Stimulated activated CD8-positive, alpha-beta memory T cell treated with anti-CD3 and anti-CD28 coated beads, Interleukin-15, amount 100 ng/mL, for 24 hours (primary cell): ENCODE data around the gene L3HYPDH.
"Not testable (repeated sequence)": the region's sequence is repeated elsewhere in the genome, so short reads cannot be mapped to it uniquely, and the experiment has no call there.

Experiments
- DNase-seq: peaks from one replicate; pipeline ENCODE4 v3.0.0-alpha.2; 2020; ENCODE audit warnings: low read depth

The L3HYPDH gene

DNA sequence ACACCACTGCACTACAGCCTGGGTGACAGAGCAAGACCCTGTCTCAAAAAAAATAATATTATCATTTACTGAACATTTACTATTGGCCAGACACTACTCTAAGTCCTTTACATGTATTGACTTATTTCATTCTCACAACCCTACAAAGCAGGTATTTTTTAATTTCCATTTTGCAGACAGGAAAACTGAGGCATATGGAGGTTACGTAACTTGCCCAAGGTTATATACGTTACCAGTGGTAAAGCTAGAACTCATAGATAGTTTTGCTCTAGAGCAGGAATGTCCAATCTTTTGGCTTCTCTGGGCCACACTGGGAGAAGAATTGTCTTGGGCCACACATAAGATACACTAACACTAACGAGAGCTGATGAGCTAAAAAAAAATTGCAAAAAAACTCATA is 5.7 kb downstream of the L3HYPDH start:
- no peak for DNase-seq

DNA sequence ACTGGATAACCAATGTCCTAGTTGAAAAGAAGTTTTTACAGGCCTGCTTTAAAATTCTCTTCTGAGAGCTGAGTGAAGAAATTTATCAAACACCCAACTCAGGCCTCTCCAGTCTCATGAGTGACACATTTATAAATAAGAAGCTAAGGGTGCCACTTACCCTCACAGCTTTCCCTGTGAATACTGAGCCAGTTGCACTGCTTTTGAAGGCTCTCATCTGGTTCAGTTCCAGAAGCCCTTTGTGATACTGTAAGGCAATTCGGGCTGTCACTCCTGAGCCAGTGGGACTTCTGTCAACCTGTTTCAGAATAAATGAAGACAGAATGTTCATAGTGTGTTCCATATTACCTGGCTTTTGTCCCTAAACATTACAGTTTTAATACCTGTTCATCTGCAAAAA is 8.5 kb downstream of the L3HYPDH start:
- no peak for DNase-seq

DNA sequence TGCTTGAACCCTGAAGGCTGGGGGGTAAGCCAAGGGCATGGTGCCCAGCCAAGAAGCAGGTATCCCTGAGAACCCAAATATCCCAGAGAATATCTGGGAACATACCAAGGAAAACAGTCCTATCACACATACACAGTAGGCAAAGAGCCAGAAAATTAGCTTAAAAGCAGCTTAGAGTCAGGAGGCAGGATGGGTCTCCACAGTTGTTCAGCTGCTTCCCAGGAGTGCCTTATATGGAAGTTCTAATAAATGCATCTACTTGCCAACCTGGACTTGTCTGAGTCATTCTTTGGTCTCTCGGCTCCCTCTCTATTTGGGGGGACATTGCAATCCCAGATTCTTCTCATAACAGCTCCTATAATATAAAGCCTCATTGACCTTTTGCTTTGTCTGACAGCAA is 10.0 kb downstream of the L3HYPDH start:
- DNase-seq: no peak

- DNase-seq: no peak
Observed at GRCh38 chr14:59465316-59466135, 18.7 kb downstream of the L3HYPDH start, which contains the start of gene GPR135. TSS of gene GPR135 (minus strand) at chr14:59465380. CDS start at chr14:59465226, 154 bp downstream.

GRCh38 chr14:59464486-59465315 is 19.5 kb downstream of the L3HYPDH start:
- DNase-seq: peak; percentile 20

DNA sequence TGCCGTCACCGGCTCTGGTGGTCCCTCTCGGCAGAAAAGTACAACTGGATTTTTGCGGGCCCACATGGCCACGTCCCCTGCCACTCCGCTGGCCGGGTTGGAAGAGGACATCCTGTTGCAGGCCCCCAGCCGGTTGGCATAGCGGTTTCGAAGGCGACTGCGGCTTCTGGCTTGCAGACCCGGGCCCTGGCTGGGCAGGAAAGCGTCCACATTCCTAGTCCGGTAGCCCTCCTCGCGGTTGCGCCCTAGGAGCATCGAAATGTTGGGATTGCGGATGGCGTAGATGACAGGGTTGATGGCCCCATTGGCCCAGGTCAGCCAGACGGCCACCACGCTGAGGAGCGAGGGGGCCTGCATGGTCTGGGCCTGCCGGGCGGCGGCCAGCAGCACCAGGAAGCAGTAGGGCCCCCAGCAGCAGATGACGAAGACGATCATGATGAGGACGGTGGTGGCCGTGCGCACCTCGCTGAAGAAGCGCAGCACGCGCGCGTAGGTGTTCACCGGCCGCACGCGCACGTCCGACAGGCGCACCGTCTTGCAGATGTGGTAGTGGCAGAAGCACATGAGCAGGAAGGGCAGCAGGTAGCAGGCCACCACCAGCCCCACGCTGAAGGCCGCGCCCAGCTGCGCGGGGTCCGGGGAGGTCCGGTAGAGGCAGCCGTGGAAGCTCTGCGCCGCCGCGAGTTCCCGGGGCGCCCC is 20.3 kb downstream of the L3HYPDH start:
- peak; percentile 20 for DNase-seq

- no peak for DNase-seq
Observed at GRCh38 chr14:59461891-59462290, 22.3 kb downstream of the L3HYPDH start.

GRCh38 chr14:59460378-59460777 is 23.8 kb downstream of the L3HYPDH start:
- no peak for DNase-seq

DNA sequence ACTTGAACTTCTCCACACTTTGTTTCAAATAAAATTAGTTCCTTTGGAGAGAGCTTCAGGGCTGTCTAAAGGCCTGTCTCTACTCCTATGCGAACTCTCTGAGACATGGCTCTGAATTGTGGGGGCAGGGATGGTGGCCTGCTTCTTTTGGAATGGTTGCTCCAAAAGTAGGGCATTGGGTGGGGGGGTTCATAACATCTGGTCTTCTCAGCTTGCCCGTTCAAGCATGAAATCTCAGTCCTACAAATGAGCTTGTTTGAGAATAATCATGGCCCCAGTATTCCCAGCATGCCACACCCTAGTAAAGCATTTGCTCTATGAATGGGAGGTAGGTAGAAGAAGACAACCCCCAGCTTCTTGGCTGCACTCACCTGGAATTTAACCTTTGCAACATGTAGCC is 25.7 kb downstream of the L3HYPDH start:
- DNase-seq: no peak

- no peak for DNase-seq
Observed at GRCh38 chr14:59455411-59455810, 28.8 kb downstream of the L3HYPDH start.

DNA sequence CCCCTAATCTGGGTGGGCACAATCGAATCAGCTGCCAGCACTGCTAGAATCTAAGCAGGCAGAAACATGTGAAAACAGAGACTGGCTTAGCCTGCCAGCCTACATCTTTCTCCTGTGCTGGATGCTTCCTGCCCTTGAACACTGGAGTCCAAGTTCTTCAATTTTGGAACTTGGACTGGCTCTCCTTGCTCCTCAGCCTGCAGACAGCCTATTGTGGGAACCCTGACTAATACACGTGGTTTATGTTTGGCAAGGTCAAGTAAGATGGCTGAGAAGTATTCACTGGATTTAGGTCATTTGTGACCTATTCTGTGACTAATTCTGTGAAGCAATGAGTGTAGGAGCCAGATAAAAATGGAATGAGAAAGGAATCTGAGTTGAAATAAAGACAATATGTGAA is 30.1 kb downstream of the L3HYPDH start:
- no peak for DNase-seq

- no peak for DNase-seq
Observed at GRCh38 chr14:59451849-59452248, 32.4 kb downstream of the L3HYPDH start.

DNA sequence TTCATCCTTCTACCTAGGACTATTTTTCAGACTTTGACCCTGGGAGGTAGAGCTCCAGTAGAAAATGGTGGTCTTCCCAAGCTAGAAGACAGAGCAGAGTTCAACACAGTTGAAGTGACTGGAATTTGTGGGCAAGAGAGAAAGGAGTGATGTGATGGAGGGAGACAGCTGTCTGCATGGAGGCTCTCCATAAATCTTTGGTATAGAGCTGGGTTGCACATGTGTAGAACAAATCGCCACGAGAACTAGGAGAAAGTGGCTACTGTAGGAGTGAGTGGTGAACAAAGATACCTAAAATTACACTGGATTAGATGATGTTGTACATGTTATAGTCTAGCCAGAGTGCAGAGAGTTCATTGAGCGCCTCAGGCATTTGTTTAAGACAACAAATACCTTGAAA is 33.5 kb downstream of the L3HYPDH start:
- DNase-seq: no peak

GRCh38 chr14:59448673-59449072 is 35.5 kb downstream of the L3HYPDH start:
- not testable (repeated sequence) for DNase-seq

DNA sequence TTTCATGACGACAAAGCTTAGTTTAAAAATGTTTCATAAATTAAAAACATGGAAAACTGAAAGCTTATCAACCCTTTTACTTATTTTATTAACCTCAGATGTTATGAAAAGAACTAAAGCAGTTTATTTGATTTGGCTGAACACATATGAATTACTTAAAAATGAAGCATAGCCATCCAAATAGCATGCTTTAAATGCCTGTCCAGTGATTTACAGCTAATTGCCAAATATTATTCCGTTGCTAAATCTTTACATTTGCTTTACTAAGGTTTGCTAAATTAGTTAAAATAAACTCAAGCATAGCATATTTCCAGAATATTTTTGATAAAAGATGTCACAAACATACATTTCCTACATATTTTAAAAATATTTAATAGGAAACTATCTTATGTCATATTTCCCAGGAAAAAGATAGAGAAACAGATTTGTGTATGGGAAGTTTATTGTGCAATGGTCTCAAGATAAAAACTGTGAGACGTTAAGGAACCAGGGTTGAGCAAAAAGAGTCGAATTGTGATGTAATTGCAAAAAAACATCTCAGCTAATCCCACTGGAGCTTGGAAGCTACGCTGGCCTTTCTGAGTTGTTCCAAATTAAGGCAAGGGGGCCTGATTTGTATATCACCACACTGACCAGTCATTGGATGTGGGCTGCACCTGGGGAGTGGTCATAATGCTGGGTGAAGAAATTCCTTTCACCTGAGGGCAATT is 44.8 kb downstream of the L3HYPDH start:
- DNase-seq: no peak

DNA sequence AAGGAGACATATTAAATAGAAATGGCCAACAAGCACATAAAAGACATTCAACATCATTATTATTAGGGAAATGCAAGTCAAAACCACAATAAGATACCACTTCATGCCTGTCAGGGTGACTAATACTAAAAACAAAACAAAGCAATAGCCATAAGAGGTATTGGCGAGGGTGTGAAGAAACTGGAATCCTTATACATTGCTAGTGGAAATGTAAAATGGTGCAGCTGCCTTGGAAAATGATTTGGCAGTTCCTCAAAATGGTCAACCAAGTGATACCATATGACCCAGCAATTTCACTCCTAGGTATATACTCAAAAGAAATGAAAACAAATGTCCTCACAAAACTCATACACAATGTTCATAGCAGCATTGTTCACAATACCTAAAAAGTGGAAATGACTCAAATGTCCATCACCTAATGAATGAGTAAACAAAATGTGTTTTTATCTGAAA is 46.0 kb downstream of the L3HYPDH start:
- no peak for DNase-seq

DNA sequence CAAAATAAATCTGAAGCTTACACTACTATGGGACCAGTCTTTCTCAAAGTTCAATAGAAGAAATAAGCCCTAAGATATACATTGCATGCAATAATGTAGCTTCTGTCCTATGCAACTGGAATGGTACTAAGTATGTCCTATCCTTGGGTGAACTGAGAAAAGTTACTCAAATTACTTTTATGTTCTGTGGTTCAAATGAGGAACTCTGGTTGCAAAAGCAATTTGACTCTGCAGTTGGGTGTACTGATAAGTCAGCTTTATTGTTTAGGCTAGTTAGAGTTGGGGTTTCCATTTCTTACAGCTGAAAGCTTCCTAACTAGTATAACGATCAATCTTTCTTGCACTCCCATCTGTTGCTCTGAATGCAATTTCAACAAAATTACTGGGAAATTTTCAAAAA is 48.2 kb downstream of the L3HYPDH start:
- no peak for DNase-seq

- DNase-seq: no peak
Observed at GRCh38 chr14:59435101-59435500, 49.1 kb downstream of the L3HYPDH start.

GRCh38 chr14:59429790-59430189 is 54.4 kb downstream of the L3HYPDH start:
- no peak for DNase-seq

- DNase-seq: no peak
Observed at GRCh38 chr14:59428581-59429012, 55.6 kb downstream of the L3HYPDH start.

DNA sequence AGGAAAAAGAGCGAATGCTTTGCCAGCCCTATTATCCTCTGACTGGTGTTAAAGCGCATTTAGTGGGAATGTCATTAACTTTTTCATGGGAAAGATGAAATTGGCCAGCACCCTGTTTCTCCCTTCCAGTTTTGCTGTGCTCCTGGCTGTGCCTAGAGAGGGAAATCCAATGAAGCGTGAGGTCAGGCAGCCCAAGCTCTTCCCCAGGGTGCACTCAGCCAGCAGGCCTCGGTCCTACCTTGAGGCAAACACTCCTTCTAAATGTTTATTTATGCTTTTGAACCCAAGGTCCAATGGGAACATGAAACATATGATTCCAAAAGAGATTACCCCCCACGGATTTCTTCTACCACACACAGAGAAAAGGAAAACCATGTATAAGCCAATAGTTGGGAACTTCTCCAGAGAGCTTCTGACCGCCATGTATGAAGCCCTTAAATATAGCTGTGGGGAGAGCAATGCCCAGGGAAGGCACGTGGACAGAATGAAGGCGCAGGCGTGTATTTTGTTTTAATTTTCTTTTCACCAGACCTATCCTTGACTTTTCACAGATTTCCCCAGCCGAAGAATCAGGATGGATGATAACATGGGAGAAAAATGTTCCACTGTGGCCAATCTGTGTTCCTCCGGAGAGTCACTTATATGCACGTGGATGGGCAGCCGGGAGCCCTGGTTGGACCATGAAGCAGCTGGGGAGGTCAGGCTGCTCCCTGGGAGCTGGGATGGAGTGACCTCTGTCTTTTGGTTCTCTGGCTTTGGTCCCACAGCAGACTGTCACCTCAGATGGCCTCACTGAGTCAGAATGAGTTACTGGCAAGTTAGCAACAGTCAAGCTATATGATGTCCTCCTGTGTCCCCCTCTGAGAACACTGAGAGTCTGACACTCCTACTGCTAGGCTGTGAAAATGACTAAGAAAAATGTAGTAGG is 56.3 kb downstream of the L3HYPDH start:
- DNase-seq: no peak
